Left ventricle myocardium inferior (tissue), 1 donor: ENCODE results near the gene PALM3. TPM values are rescaled to one million over a fixed set of nuclear protein-coding genes. Genes with fewer than 3 reads are reported as not detected.

Source experiments
- DNase-seq: peaks from one replicate; pipeline ENCODE4 v3.0.0-alpha.2; 2020
- H3K27ac ChIP-seq: fragments of 200-600 bp; replicated peaks from 2 replicates; pipeline ENCODE4 v1.8.0; 2021
- H3K27me3 ChIP-seq: fragments of 200-600 bp; 2 replicates; pipeline ENCODE4 v1.8.0; 2021; ENCODE audit warnings: low read depth
- H3K36me3 ChIP-seq: fragments of 200-600 bp; 2 replicates; pipeline ENCODE4 v1.8.0; 2021
- H3K4me1 ChIP-seq: fragments of 200-600 bp; 2 replicates; pipeline ENCODE4 v1.8.0; 2021
- H3K4me3 ChIP-seq: fragments of 200-600 bp; 2 replicates; pipeline ENCODE4 v1.8.0; 2021; ENCODE audit warnings: mild to moderate bottlenecking, moderate library complexity
- H3K9me3 ChIP-seq: fragments of 200-600 bp; replicated peaks from 2 replicates; pipeline ENCODE4 v1.8.0; 2021
- intact Hi-C: fragments of 100-400 bp; cut with micrococcal nuclease; formaldehyde crosslinking; loops from one replicate; pipeline ENCODE4 v1.11.0; 2022
- total RNA-seq: library from RNA; stranded (reverse); fragmentation: NEBNext Ultra II Directional; extraction: Animal tissue kit (Norgen Biotek cat#: 25700); gene quantifications from one replicate; pipeline ENCODE4 v1.2.1, GENCODE V29; 2021
- TF ChIP-seq, protein P1 (sequence below): fragments of 200-600 bp; IDR thresholded peaks from 2 replicates; pipeline ENCODE4 v1.8.0; 2021; ENCODE audit warnings: antibody characterized with exemption, mild to moderate bottlenecking, borderline replicate concordance
- donor health status: DM: no; HTN: yes; CAD: no; lungs with severe emphysema.

The PALM3 gene
- total RNA-seq, 1 donor from 2014 or later, result 0.38 TPM

GRCh38 chr19:14106840-14107239, 45.0 kb upstream of the PALM3 start:
- H3K27me3 ChIP-seq, result no peaks in the 10 kb centered on the region
- H3K27ac ChIP-seq, result peak overlapping the region; percentile 100
- intact Hi-C loops, result no loop called here
- H3K4me3 ChIP-seq, result peak overlapping the region; percentile 29
- peaks cover 50% of the 10 kb centered on the region for H3K36me3 ChIP-seq
- no peaks in the 10 kb centered on the region for H3K9me3 ChIP-seq
- H3K4me1 ChIP-seq, result peaks cover 66% of the 10 kb centered on the region
- DNase-seq, result peak; percentile 41
- TF ChIP-seq, protein P1, sequence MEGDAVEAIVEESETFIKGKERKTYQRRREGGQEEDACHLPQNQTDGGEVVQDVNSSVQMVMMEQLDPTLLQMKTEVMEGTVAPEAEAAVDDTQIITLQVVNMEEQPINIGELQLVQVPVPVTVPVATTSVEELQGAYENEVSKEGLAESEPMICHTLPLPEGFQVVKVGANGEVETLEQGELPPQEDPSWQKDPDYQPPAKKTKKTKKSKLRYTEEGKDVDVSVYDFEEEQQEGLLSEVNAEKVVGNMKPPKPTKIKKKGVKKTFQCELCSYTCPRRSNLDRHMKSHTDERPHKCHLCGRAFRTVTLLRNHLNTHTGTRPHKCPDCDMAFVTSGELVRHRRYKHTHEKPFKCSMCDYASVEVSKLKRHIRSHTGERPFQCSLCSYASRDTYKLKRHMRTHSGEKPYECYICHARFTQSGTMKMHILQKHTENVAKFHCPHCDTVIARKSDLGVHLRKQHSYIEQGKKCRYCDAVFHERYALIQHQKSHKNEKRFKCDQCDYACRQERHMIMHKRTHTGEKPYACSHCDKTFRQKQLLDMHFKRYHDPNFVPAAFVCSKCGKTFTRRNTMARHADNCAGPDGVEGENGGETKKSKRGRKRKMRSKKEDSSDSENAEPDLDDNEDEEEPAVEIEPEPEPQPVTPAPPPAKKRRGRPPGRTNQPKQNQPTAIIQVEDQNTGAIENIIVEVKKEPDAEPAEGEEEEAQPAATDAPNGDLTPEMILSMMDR, result peak; percentile 39

DNA sequence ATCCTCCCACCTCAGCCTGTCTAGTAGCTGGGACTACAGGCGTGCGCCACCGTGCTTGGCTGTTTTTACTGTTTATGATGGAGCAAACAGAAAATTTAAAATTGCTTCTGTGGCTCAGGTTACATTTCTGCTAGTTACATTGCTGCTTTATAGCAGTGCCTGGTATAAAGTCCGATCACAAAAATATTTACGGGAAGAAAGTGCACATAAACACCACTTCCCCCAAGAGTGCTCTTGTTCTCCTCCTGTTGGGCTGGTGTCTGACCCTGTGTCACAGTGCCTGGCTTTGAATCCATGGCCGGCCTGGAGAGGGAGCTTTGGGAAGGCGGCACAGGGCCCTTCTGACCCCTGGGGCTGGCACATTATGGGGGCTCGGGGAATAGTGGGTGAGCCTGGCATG, 43.8 kb upstream of the PALM3 start:
- Histone ChIP-seq H3K4me3 (no peak overlapping the region), H3K27me3 (no peaks in the 10 kb centered on the region), H3K9me3 (no peaks in the 10 kb centered on the region), H3K36me3 (peaks cover 61% of the 10 kb centered on the region), H3K27ac (peak overlapping the region; percentile 100), H3K4me1 (peaks cover 58% of the 10 kb centered on the region)
- no peak for DNase-seq
- intact Hi-C loops, result no loop called here
- TF ChIP-seq, protein P1, result no peak

- intact Hi-C loops, result no loop called here
- no peak for DNase-seq
- Histone ChIP-seq H3K4me1 (peaks cover 43% of the 10 kb centered on the region), H3K27me3 (no peaks in the 10 kb centered on the region), H3K36me3 (peaks cover 85% of the 10 kb centered on the region), H3K9me3 (no peaks in the 10 kb centered on the region), H3K4me3 (no peak overlapping the region), H3K27ac (peak overlapping the region; percentile 60)
- TF ChIP-seq, protein P1, result no peak
These were observed 41.4 kb upstream of the PALM3 start for GRCh38 chr19:14103310-14103709.

DNA sequence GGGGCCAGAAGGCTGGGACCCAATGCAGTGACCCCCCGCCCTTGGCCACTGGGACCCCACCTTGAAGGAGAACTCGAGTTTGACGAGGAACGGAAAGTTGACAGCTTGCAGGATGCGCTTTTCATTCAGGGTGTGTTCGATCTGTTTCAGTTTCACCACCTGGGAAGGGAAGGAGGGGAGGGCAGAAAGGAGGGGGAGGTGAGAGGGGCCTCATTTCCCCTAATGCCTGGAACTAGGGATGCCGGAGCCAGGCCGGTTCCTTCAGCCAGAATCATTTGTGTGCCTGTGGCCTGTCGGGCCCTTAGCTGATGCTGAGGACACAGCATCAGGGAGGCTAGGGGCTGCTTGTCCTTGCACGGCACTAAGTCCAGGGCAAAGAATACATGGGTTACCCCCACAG, 40.9 kb upstream of the PALM3 start:
- H3K9me3 ChIP-seq, result no peaks in the 10 kb centered on the region
- H3K36me3 ChIP-seq, result peaks cover 90% of the 10 kb centered on the region
- H3K4me3 ChIP-seq, result no peak overlapping the region
- no peak for DNase-seq
- H3K27ac ChIP-seq, result peak overlapping the region; percentile 60
- peaks cover 37% of the 10 kb centered on the region for H3K4me1 ChIP-seq
- intact Hi-C loops, result no loop called here
- TF ChIP-seq, protein P1, result no peak
- H3K27me3 ChIP-seq, result no peaks in the 10 kb centered on the region

DNA sequence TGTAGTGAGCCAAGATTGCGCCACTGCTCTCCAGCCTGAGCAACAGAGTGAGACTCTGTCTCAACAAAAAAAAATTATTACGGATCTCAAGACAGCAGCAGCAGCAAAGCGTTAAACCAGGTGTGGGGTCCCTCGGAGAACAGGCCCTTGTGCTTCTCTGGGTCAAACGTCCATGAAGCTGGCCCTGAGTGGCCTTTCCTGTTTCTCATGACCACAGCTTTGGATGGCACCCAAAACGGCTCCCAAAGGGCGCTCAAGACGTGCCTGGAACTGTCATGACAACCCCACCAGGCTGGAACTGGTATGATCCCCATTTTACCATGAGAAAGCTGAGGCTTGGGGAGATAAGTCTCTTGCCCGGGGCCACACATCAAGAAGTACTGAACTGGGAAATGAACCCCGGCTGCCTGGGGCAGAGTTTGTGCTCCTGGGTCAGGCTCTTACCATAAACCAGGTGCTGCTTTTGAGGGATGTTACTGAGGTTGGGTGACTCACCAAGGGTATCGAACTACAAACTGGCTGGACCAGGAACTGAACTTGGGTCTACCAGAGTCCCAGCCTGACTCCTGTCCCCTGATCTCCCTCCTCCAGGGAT, 40.3 kb upstream of the PALM3 start:
- intact Hi-C loops, result no loop called here
- Histone ChIP-seq H3K27me3 (no peaks in the 10 kb centered on the region), H3K9me3 (no peaks in the 10 kb centered on the region), H3K4me1 (peaks cover 32% of the 10 kb centered on the region), H3K27ac (peak overlapping the region; percentile 60), H3K36me3 (peaks cover 96% of the 10 kb centered on the region), H3K4me3 (no peak overlapping the region)
- no peak for DNase-seq
- TF ChIP-seq, protein P1, result no peak
